HG03108 (cell line): ENCODE results near the gene HNF1B.
"Not testable (repeated sequence)": the region's sequence is repeated elsewhere in the genome, so short reads cannot be mapped to it uniquely, and the experiment has no call there.

Experiments used
- ATAC-seq: cut with Tn5 transposase; IDR thresholded peaks from one replicate; pipeline ENCODE4 v1.9.1; 2021; ENCODE audit warnings: moderate library complexity; ENCODE audit not compliant: unreplicated experiment

Gene HNF1B

DNA sequence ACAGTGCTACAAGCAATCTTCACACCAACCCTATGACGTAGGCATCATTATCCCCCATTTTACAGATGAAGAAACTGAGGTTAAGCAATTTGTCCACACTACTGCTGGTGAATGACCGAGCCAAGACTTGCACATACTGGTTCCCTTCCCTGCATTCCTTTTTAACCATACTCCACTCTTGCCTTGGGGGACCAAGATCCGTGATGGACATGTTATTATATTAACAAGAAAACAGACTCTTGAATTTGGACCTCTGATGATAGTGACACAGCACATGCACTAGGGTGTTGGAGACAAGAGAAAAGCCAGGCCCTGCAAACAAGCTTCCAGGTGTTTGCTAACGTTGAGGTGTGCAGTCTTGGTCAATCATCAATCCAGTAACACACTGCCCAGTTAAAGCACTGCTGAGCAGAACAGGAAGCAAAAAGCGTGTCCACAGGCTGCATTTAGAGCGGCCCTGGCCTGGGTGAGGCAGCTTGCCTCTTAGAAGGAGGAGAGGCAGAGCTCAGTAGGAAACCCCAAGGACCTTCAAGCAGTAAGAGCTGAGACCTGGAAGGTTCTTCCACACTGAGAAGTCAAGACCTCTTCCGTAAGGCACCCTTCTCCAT lies 36.7 kb downstream of the HNF1B start:
- ATAC-seq = no peak

DNA sequence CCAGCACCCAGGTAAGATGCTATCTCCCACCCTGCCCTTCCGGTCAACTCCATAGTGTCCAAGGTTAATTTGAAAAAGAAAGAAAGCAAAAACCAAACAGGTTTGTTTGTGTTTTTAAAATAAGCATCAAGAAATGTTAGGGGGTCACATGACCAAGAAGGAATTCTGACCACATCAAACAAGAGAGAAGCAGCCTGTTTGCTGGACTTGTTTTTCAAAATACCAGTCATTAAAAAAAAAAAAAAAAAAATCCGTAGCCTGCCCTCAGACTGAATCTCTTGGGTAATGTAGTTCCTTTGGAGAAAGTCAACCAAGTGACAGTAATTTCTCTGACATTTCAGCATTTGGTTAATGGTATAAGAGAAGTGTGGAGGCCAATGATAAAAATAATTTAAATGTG lies 38.4 kb downstream of the HNF1B start:
- no peak for ATAC-seq

DNA sequence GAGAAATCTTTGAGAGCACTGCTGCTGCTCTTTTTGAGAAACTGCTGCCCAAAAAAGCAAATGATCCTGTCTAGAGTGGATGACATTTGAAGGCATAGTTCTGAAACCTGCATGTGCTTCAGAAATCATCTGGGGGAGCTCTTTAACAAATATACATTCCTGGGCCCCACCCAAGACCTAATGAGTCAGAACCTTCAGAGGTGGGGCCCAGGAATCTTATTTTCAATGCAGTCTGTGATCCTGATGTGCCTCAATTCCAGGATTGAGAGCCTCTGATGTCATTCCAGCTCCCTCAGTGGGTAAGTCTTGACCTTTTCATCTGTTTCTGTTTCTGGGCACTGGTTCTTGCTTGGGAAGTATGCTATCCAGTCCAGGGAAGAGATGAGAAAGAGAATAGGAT lies 42.3 kb downstream of the HNF1B start:
- ATAC-seq = no peak

DNA sequence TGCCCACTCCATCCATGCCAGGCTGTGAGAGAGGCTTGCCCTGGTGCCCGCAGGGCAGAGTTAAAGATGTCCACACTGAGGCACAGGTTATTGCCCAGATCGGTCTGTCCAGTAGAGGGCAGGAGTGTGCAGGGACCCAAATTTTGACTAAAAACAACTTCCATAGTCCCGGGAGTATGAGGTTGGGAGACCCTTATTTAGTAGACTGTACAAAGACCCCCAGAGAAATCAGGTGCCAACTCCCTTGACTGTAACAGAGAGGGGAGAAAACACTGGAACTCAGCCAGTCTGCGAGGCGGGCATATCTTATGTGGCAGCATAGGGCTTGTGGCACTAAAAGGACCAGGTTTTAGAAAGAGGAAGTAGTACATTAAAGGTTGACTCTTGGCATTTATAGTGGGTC lies 43.4 kb downstream of the HNF1B start:
- ATAC-seq = no peak

DNA sequence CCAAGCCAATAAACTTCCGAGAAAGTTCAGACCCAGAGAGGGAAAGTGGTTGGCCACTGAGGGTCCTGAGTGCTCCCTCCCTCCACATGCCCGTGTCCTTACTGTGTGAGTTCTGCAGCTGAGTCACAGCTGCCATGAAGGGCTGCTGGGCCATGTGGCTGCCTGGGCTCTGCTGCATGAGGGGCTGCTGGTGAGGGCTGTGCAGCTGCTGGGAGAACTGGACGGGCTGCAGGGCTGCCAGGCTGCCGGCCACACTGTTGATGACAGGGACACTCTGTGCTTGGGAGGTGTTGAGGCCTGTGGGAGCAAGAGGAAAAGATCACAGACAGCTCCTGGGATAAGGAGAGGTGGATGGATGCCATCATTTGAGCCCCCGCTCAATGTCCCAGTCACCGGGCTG lies 44.0 kb downstream of the HNF1B start:
- ATAC-seq = no peak

DNA sequence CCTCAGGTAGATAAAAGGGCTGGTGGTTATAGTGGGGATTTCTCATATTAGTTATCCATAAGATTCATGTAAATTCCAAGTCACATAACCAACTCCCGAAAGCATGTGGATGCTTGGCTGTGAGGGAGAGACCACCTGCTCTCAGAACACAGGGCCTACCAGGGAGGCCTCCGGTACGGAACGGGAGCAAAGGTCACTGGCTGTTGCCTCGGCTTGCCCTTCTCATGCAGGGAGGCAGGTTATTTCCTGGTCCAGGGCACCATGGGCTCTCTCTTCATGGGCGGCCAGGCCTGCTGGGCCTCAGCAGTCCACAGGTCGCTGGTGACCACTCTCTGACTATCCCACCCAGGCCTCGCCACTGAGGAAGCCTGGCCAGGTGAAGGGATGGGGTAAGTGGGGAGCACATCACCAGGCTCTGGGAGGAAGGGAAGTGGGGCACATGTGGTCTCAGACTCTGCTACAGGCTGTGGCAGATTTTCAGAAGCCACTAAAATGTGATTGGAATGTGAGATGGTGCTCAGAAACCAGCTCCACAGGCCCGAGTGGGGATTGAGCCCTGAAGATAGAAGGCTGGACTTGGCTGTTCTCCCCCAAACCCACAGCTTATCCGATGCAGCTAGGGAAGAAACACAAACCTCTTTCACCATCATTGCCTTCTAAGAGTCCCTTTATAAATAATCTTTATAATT lies 45.4 kb downstream of the HNF1B start:
- no peak for ATAC-seq

DNA sequence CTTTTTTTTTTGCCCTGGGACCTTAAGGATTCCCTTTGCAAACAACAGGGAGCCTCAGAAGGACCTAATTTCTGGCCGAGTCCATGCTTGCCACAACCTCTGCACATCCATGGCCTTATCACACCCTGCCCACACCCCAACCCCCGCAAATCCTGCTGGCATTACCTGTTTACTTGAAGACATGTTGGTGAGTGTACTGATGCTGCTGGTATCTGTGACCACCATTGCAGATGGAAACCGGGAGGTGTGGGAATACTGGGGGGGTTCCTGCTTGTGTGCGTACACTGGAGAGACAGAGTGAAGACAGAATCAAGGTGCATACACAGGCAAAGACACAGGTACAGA lies 46.0 kb downstream of the HNF1B start:
- no peak for ATAC-seq

DNA sequence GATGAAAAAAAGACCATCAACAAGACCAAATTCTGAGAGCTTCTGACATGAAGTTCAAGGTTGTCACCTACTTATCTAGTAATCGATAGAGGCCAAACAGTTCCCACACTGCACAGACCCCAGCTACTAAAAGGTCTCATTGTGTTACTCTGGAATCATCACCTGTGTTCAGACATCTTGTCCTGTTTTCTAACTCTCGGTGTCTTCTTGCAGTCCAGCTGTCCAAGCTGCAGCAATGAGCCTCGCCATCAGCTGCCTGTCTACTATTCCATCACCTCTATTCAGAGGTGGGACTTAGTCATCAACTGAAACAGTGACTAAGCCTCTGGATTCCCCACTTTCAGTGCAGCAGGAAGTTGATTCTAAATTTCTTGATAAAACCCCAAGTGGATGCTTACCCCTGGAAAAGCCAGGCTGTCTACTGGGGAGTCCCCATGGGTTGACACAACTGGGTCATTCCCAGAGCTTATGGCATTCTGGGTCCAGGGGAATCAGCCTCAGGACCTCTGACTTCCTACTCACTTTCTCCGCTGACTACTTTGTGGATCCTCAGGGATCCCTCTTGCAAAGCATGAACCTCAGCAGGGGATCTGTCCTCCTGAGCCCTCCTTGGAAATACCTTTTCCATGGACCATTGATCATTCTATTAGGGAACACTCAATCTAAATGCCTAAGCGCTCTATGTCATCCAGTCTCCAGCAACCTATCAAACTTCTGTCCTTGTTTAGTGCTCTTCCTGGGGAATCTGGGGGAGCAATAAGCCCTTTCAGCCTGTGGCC lies 46.5 kb downstream of the HNF1B start:
- ATAC-seq = no peak

DNA sequence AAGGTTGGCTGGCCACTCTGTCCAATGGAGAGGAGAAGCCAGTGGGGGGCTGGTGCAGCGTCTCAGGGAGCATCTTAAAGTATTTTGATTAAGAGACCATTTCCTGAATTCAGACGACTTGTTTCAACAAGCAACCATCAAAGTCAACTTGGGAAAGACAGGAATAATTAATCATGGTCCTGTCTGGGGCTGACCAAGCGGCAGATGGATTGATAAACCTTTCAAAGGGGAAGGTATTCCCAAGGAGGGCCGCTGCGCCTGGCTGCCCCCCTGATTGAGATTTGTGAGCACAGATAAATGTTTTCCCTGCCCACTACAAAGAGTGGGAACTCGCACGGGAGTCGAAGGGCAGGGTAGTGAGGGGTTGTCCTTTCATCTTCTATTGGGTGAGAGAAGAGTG lies 47.5 kb downstream of the HNF1B start:
- ATAC-seq = no peak

DNA sequence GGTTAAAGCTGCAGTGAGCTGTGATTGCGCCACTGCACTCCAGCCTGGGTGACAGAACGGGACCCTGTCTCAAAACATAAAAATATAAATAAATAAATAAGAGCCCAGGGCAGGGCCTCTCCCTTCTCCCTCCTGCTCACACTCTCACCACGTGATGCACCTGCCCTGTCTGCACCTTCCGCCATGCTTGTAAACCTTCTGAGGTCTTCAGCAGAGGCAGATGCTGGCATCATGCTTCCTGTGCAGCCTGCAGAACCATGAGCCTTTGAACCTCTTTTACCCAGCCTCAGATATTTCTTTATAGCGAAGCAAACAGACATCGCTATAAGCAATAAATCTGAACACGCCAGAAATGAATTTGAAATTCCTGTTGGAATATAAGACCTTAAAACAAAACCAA lies 48.5 kb downstream of the HNF1B start:
- ATAC-seq = no peak

DNA sequence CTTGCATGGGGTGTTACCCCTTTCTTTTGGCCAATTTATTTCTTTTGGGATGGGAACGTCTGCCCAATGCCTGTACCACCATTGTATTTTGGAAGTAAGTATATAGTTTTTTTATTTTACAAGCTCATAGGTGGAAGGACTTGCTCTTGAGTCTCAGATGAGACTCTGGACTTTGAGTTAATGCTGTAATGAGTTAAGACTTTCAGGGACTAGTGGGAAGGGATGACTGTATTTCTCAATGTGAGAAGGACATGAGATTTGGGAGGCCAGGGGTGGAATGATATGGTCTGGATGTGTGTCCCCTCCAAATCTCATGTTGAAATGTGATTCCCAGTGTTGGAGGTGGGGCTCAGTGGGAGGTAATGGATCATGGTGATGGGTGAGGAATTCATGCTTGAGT lies 49.1 kb downstream of the HNF1B start:
- ATAC-seq = no peak

DNA sequence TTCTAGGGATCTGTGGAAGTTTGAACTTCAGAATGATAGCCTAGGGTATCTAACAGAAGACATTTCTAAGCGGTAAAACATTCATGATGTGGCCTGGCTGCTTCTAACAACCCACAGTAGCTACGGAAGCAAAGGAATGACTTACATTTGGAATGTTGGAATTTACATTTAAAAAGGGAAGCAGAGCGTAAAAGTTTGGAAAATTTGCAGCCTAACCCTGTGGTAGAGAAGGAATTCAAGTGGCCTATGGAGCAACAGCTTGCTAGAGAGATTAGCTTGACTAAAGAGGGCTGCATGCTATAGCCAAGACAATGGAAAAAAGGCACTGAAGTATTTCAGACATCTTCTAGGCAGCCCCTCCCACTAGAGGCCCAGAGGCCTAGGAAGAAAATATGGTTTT lies 50.1 kb downstream of the HNF1B start:
- ATAC-seq = no peak

DNA sequence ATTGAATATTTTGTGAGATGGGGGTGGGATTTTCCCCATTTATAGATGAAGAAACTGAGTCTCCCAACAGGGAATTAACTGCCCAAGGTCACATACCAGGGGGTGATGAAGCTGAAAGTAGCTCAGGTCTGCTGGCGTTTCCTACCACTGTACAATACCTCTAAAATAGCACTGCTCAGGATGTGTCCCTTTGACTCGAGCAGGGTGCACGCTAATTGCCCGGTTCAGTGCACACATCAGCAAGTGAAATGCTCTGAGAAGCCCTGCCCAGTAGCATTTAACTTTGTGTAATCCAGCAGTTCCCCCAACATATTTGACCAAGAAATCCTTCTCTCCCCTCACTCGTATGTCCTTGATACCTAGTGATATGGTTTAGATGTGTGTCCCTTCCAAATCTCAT lies 51.5 kb downstream of the HNF1B start:
- no peak for ATAC-seq

DNA sequence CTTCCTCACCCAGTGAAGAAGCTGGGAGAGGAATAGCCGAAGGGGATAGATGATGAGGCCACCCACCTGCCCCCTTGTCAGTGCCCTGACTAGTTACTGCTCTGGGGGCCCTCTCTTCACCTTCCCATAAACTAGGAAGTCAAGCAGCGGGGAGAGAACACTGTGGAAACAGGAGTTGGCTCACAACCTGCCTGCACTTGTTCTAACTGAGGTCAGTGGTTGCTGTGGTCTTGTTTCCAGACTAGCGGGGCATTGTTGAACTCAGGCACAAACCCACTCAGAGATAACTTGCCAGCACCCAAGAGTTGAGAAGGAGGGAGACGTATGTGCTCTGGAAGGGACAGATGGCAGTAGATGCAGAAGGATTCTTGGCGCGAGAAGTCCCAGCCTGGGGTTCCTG lies 53.1 kb downstream of the HNF1B start:
- ATAC-seq = no peak

DNA sequence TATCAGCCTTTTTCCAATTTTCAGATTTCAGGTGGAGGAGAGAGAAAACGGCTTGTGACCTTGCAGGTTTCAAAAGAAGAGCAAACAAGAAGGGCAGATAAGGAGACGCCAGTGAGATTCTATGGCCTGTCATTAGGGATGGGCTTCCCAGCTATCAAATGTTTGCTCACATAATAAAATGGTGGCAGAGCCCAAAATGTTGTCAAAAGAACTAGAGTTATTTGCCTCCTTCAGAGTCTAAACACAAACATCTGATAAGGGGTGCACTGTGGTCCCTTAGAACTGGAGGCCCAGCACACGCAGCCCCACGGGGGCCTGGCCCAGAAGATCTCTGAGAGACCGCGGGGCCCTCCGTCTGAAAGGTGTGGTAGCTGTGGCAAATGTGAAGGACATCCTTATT lies 55.5 kb downstream of the HNF1B start:
- no peak for ATAC-seq

DNA sequence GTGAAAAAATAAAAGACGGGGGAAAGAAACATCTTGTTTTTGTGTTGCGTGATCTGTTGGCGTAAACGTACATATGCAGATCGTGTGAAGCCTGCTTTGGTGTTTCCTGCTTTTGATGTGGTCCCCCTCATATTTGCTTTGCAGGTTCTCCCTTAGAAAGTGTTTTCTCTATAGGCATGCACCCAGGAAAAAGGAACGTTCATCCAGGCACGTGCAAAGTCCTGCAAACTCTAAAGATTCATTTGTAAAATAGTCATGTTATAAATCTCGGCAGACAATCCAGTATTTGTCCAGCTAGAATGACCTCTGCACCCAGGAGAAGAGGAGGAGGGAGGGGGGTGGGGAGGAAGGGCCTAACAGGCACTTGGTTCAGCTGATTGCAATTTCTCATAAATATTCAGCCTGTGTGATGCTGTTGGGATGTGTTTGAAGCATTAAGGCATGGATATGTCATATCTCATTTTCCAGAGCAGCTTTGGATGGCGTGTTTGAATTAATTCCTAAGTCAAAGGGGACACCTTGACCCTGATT lies 61.3 kb downstream of the HNF1B start:
- ATAC-seq = no peak

DNA sequence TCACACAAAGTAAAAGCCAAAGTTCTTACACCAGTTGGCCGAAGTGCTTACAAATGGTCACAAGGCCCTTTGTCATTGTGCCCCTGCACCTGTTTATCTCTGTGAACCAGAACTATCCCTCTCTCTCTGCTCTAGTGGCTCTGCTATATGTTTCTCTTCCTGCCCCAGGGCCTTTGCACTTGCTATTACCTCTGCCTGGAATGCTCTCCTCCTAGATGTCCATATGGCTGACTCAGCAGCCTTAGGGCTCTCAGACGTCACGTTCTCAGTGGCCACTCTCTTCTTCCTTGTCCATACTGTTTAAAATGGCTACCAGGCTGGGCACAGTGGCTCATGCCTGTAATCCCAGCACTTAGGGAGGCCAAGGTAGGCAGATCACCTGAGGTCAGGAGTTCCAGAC lies 62.9 kb downstream of the HNF1B start:
- no peak for ATAC-seq

DNA sequence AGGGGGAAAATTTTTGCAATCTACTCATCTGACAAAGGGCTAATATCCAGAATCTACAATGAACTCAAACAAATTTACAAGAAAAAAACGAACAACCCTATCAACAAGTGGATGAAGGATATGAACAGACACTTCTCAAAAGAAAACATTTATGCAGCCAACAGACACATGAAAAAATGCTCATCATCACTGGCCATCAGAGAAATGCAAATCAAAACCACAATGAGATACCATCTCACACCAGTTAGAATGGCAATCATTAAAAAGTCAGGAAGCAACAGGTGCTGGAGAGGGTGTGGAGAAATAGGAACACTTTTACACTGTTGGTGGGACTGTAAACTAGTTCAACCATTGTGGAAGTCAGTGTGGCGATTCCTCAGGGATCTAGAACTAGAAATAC lies 64.9 kb downstream of the HNF1B start:
- ATAC-seq = not testable (repeated sequence)

DNA sequence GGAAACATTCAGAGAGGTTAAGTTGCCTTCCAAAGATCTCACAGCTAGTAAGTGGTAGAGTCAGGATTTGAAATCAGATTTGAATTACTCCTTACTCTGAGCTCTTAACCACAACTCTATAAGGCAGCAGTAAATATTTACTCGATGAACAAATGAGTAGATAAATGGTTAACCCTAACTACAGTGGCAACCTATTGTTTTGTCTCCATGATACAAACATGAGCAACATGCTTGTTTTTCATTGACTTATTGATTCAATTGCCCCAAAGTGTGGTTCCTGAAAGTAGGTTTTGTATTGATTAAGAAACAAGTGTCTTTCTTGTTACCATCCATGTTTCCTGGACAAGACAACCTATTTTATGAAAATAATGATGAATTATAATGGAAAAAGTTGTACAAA lies 66.8 kb downstream of the HNF1B start:
- no peak for ATAC-seq

DNA sequence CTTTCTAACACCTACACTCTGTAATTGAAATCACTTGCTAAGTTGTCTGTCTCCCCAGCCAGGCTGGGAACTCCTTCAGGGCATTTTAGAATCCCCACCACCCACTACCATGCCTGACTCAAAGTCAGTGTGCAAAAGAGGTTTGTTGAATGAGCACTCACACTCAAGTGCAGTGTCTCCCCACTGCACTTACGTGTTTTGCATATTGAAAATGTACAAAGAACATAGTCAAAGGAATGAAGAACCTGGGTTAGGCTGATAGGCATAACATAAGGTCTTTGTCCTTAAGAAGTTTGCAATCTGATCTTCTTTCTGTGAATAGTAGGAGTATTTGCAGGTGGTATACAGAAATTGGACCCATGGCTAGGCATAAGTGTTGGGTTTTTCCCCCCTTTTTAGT lies 67.8 kb downstream of the HNF1B start:
- no peak for ATAC-seq

DNA sequence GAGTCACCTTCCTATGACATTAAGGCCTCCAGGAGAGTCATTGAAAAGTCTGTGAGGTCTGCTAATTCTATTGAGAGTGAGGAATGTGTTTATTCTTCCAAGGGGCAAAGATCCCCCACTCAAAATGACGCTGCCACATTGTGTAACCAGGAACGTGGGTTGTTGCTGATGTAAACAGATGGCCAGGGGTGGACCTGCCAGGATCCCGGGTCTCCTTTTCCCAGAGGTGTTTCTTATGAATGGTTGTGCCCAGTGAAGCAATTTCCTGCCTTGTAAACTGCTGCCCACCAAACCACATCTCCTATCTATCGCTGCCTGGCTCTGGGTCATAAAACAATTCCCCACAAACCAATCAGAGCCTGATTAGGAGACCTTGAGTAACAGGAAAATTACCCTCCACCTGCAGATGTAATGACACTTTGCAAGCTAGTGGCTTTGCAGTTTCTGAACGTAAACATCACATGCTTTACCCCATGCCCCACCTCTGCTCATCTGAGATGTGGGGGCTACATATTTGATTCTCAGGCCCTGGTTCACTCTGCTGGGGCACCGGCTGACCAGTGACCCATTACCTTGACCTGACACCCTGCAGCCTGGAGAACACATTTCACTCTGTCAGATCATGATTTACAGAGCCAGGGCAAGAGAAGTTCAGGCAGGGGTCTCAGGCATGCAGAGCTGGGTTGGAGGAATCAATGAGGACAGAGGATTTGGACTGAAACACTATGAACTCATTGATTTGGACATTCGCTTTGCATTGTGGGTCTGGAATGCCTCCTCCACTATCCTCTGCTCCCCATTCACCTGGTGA lies 68.5 kb downstream of the HNF1B start:
- no peak for ATAC-seq
